ENCODE data around the gene PCSK6. TPM values are rescaled to one million over a fixed set of nuclear protein-coding genes. Genes with fewer than 3 reads are reported as not detected.

PCSK6 gene
- total RNA-seq, 2 experiments from 2014 or later: 0.57 TPM; not detected in 1

GRCh38 chr15:101373577-101373976, 115.9 kb downstream of the PCSK6 start:
- H3K9me2 ChIP-seq (ENCODE audit: insufficient read depth, low read length): no peaks in the 10 kb centered on the region
- DNase-seq (ENCODE audit: low spot score): no peak
- ChIA-PET CTCF (ENCODE audit: unreplicated experiment) (no interaction called here), POLR2A (no interaction called here)
- no peak overlapping the region for H2AFZ ChIP-seq (ENCODE audit: low read length)
- no peaks in the 10 kb centered on the region for H3K9me3 ChIP-seq (ENCODE audit: low read length)
- no peaks in the 10 kb centered on the region for H3K4me1 ChIP-seq (ENCODE audit: insufficient read depth, low read length, poor library complexity, severe bottlenecking)
- no peak overlapping the region for H3K4me2 ChIP-seq (ENCODE audit: low read length)
- H3K36me3 ChIP-seq (ENCODE audit: insufficient read depth, low read length): no peaks in the 10 kb centered on the region
- intact Hi-C loops (cut with micrococcal nuclease; ENCODE audit: unreplicated experiment): no loop called here
- no peaks in the 10 kb centered on the region for H4K20me1 ChIP-seq (ENCODE audit: insufficient read depth, low read length)
- no peak overlapping the region for H3K4me3 ChIP-seq (ENCODE audit: low read depth, low read length, poor library complexity, severe bottlenecking)
- no peaks in the 10 kb centered on the region for H3K79me2 ChIP-seq (ENCODE audit: insufficient read depth, low read depth, low read length)
- no peak overlapping the region for H3K27ac ChIP-seq (ENCODE audit: low read depth, low read length, poor library complexity, severe bottlenecking)
- TF ChIP-seq EZH2phosphoT487 (IDR thresholded peaks at IDR 0.05; ENCODE audit: borderline replicate concordance, low read depth, low read length): no peak
- TF ChIP-seq, protein P1, sequence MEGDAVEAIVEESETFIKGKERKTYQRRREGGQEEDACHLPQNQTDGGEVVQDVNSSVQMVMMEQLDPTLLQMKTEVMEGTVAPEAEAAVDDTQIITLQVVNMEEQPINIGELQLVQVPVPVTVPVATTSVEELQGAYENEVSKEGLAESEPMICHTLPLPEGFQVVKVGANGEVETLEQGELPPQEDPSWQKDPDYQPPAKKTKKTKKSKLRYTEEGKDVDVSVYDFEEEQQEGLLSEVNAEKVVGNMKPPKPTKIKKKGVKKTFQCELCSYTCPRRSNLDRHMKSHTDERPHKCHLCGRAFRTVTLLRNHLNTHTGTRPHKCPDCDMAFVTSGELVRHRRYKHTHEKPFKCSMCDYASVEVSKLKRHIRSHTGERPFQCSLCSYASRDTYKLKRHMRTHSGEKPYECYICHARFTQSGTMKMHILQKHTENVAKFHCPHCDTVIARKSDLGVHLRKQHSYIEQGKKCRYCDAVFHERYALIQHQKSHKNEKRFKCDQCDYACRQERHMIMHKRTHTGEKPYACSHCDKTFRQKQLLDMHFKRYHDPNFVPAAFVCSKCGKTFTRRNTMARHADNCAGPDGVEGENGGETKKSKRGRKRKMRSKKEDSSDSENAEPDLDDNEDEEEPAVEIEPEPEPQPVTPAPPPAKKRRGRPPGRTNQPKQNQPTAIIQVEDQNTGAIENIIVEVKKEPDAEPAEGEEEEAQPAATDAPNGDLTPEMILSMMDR (conservative IDR thresholded peaks at IDR 0.05; ENCODE audit: low read length): no peak
- BruUV-seq (replicated peaks): no TSS peak

DNA sequence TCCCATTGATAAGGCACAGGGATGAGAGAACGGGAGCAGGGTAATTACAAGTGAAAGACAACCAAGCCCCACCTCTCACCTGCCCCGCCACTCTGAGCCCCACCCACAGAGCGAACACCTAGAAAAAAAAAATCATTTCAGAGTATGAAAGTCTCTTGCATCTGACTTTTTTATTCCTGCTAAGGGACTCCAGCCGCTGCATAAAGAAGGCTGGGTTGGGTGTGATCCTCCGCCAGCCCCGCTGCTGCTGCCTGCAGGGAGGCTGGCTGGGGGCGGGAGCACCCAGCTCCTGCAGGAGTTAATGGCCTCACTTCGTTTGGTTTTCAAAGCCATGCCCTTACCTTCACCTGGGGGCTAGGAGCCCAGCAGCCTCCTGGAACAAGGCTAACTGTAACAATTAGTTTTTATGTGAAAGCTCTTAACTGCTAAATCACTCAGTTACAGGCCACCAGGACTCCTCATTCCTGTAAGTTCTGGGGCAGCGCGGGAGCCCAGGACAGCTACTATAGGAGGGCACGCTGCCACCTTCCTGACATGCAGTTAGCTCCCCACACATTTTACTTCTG, 116.5 kb downstream of the PCSK6 start:
- ChIA-PET CTCF (ENCODE audit: unreplicated experiment) (no interaction called here), POLR2A (interaction anchor here (0.9 kb wide), 1 partner anchor 24 kb away, joined by 4 read pairs; no protein-coding TSS in a partner anchor)
- BruUV-seq (replicated peaks): no TSS peak
- Histone ChIP-seq H3K79me2 (ENCODE audit: insufficient read depth, low read depth, low read length) (no peaks in the 10 kb centered on the region), H3K4me2 (ENCODE audit: low read length) (no peak overlapping the region), H3K27ac (ENCODE audit: low read depth, low read length, poor library complexity, severe bottlenecking) (no peak overlapping the region), H3K36me3 (ENCODE audit: insufficient read depth, low read length) (no peaks in the 10 kb centered on the region), H4K20me1 (ENCODE audit: insufficient read depth, low read length) (no peaks in the 10 kb centered on the region), H3K9me2 (ENCODE audit: insufficient read depth, low read length) (no peaks in the 10 kb centered on the region), H3K9me3 (ENCODE audit: low read length) (no peaks in the 10 kb centered on the region), H2AFZ (ENCODE audit: low read length) (no peak overlapping the region), H3K4me3 (ENCODE audit: low read depth, low read length, poor library complexity, severe bottlenecking) (no peak overlapping the region), H3K4me1 (ENCODE audit: insufficient read depth, low read length, poor library complexity, severe bottlenecking) (no peaks in the 10 kb centered on the region)
- DNase-seq (ENCODE audit: low spot score): no peak
- no peak for TF ChIP-seq EZH2phosphoT487 (IDR thresholded peaks at IDR 0.05; ENCODE audit: borderline replicate concordance, low read depth, low read length)
- TF ChIP-seq, protein P1 (conservative IDR thresholded peaks at IDR 0.05; ENCODE audit: low read length): no peak
- intact Hi-C loops (cut with micrococcal nuclease; ENCODE audit: unreplicated experiment): no loop called here

GRCh38 chr15:101372149-101372577, 117.3 kb downstream of the PCSK6 start:
- TF ChIP-seq EZH2phosphoT487 (IDR thresholded peaks at IDR 0.05; ENCODE audit: borderline replicate concordance, low read depth, low read length): no peak
- TF ChIP-seq, protein P1 (conservative IDR thresholded peaks at IDR 0.05; ENCODE audit: low read length): no peak
- CTCF ChIA-PET (ENCODE audit: unreplicated experiment): no interaction called here
- no TSS peak for BruUV-seq (replicated peaks)

More at GRCh38 chr15:101372149-101372577, 117.3 kb downstream of the PCSK6 start:
- Histone ChIP-seq H3K27ac (ENCODE audit: low read depth, low read length, poor library complexity, severe bottlenecking) (no peak overlapping the region), H3K9me2 (ENCODE audit: insufficient read depth, low read length) (no peaks in the 10 kb centered on the region), H3K9me3 (ENCODE audit: low read length) (no peaks in the 10 kb centered on the region), H3K4me3 (ENCODE audit: low read depth, low read length, poor library complexity, severe bottlenecking) (no peak overlapping the region), H3K4me1 (ENCODE audit: insufficient read depth, low read length, poor library complexity, severe bottlenecking) (no peaks in the 10 kb centered on the region), H3K36me3 (ENCODE audit: insufficient read depth, low read length) (no peaks in the 10 kb centered on the region), H2AFZ (ENCODE audit: low read length) (no peak overlapping the region), H3K79me2 (ENCODE audit: insufficient read depth, low read depth, low read length) (no peaks in the 10 kb centered on the region), H4K20me1 (ENCODE audit: insufficient read depth, low read length) (no peaks in the 10 kb centered on the region), H3K4me2 (ENCODE audit: low read length) (no peak overlapping the region)
- POLR2A ChIA-PET: no interaction called here
- DNase-seq (ENCODE audit: low spot score): no peak
- intact Hi-C loops (cut with micrococcal nuclease; ENCODE audit: unreplicated experiment): no loop called here
